Stimulated activated CD4-positive, alpha-beta T cell treated with anti-CD3 and anti-CD28 coated beads, Interleukin-15, amount 100 ng/mL, for 48 hours (primary cell): Measurements from ENCODE around the gene RTN3.

ENCODE experiments used
- DNase-seq, 2 donors: peaks; one replicate each; pipeline ENCODE4 v3.0.0-alpha.2; 2020; ENCODE audit warnings: low read depth in 2 of 2

Gene RTN3

GRCh38 chr11:63738720-63739360, 57.5 kb downstream of the RTN3 start:
- peak; percentile 29 to 46 for DNase-seq

DNA sequence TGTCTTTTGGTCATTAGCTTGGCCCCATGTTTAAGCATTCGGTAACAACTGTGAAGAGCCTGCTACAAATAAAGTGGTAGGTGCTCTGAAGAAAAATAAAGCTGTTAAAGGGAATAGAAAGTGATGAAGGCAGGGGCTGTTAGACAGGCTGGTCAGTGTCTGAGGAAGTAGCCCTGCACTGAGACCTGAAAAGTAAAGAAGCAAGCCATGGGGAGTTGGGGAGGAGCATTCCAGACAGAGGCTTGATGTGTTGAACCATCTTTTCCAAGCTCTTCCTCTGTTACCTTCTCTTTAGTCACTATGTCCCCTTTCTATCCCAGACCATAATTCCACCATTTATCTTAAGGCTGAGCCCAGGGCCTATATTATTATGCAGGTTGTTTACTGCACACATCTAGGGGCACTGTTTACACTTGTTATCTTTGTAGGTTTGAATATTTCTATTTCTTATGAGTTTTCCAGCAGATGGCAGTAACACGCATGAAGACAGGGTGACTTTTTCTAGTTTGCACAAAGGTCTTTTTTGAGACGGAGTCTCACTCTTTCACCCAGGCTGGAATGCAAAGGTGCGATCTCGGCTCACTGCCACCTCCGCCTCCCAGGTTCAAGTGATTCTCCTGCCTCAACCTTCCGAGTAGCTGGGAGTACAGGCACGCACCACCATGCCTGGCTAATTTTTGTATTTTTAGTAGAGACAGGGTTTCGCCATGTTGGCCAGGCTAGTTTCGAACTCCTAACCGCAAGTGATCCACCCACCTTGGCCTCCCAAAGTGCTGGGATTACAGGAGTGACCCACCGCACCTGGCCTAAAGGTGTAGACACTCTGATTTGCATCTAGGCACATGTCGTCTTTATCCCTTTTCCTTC, 64.2 kb downstream of the RTN3 start:
- DNase-seq, result no peak

DNA sequence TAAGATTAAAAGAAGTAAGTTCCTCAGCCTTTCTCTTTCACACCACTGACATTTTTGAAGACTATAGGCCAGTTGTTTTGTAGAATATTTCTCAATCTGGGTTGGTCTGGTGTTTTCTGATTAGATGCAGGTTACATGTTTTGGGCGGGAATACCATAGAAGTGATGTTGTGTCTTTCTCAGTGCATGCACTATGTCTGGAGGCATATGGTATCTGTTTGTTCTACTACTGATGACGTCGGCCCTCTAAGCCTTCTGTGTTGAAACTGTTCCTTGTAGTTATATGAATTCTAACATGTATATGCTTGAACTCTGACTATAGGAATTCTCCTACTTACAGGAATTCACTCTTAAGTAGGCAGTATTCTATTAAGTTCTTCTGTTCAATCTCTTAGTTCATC, 65.7 kb downstream of the RTN3 start:
- DNase-seq, result no peak

DNA sequence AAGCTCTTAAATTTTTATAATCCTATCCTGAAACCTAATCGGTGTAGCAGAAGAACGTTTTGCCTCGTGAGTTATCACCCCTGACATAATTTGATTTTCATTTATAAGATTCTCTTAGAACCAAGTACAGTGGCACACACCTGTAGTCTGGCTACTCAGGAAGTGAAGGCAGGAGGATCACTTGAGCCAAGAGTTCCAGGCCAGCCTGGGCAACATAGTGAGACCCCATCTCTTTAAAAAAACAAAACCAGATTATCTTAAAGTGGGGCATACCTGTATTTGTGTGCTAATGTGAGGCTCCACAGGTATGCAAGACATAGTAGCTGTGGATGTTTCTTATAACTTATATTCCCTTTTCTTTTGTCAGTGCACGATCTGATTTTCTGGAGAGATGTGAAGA, 68.3 kb downstream of the RTN3 start:
- no peak for DNase-seq

DNA sequence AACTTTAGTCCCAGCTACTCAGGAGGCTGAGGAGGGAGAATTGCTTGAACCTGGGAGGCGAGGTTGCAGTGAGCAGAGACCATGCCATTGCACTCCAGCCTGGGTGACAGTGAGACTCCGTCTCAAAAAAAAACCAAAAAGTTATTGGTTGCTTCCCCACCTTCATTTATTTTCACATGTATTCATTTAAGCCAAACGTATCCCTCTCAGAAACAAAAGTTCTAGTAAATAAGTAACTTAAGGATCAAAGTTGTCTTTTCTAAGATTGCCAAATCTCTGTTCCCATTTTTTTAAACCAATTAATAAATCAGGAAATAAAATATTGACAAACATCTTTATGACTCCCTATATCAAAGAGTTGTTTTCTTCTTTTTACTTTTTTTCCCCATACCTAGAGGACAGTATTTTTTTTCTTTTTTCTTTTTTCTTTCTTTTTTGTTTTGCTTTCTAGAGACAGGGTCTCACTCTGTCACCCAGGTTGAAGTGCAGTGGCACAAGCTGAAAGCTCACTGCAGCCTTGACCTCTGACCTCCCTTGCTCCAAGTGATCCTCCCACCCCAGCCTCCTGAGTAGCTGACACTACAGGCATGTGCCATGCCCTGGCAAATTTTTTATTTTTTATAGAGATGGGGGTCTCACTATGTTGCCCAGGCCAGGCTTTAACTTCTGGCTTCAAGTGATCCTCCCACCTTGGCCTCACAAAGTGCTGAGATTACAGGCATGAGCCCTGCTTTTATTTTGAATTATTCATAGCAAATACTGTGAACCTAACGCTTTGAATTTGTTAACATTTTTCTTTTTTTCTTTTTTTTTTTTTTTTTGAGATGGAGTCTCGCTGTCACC, 75.8 kb downstream of the RTN3 start:
- no peak for DNase-seq

GRCh38 chr11:63760487-63761079, 79.3 kb downstream of the RTN3 start:
- DNase-seq, result no peak

DNA sequence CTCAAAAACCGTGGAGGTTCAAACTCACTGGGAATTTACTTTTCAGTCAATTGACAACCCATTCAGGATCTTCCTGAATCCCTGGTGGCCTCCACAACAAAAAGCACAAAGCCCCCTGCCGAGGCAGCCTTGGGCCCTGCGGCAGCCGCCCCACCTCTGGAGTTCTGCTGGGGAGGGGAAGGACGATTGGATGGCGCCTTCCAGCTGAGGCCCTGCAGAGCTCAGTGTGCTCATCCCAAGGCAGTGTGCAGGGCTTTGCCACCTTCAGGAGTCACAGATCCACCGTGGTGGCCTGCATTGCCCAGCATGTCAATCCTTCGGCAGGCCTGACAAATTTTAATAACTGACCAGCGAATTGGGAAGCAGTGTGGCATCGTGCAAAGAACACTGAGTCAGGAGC, 79.9 kb downstream of the RTN3 start:
- no peak for DNase-seq

DNA sequence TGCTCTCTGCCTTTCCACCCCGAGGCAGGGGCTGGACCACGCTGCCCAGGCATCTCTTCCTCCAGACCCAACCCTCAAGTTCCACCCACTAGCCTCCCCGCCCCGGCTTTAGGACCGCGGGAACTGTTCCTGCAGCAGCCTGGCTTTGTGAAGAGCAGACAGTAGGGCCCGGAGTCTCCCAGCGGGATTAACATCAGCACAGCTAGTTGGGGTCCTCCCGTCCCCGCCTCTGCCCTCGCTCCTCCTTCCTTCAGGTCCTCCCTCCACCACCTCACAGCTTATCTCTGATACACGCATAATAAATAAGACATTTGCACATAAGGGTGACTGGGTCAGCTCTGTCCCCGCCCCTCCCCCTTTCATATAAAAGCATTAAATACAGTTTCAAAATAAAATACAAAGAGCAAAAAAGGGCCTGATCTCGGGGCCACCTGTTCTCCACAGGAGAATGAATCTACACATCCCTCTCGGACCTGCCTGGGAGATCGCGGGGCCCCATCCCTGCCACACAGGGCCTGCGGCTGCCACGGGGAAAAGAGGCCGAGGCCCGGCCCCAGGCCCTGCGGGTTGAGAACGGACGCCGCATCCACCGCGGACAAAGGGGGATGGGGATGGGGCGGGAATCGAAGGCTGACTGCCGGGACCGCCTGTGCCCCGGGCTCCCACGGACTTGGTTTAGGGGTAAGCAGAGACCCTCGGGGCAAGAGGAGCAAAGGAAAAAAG, 80.8 kb downstream of the RTN3 start:
- DNase-seq, result no peak

DNA sequence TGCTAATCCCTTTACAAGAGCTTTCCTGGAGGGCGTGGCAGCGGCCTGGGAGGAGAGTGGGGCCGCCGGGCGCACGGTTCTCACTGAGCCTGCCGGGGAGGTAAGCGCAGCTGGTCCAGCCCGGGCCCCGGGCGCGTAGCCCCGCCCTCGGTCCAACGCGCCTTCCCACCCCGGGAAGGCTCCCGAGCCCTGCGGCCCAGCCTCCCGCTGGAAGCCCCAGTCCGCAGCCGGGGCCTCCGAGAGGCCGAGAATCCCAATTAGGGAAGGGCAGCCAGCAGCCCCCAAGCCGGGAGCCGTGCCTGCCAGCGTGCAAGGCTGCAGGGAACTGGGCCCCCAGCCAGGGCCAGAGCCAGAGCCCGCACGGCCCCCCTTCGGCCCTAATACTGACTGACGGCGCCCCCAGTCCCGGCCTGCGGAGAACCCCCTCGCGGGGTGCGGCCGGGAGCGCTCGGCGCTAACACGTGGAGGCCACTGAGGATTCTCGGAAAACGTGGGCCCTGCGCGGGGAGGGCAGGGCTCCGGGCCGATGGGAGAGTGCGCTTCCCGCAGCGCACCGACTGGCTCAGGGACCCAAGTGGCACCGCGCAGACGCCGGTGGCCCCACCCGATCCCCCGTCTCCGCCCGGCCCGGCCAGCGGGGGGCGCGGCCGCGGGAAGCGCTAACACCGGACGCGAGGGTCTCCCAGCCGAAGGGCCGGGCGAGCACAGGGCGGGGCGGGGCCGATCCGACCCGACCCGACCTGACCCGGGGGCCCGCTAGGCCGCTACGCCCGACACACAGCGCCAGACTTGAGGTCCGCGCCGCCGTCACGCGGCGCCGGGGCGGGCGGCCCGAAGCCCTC, 81.6 kb downstream of the RTN3 start:
- no peak for DNase-seq

- no peak for DNase-seq
Measured at GRCh38 chr11:63763496-63764339, 82.4 kb downstream of the RTN3 start.

GRCh38 chr11:63764340-63764678, 83.0 kb downstream of the RTN3 start:
- DNase-seq, result no peak

DNA sequence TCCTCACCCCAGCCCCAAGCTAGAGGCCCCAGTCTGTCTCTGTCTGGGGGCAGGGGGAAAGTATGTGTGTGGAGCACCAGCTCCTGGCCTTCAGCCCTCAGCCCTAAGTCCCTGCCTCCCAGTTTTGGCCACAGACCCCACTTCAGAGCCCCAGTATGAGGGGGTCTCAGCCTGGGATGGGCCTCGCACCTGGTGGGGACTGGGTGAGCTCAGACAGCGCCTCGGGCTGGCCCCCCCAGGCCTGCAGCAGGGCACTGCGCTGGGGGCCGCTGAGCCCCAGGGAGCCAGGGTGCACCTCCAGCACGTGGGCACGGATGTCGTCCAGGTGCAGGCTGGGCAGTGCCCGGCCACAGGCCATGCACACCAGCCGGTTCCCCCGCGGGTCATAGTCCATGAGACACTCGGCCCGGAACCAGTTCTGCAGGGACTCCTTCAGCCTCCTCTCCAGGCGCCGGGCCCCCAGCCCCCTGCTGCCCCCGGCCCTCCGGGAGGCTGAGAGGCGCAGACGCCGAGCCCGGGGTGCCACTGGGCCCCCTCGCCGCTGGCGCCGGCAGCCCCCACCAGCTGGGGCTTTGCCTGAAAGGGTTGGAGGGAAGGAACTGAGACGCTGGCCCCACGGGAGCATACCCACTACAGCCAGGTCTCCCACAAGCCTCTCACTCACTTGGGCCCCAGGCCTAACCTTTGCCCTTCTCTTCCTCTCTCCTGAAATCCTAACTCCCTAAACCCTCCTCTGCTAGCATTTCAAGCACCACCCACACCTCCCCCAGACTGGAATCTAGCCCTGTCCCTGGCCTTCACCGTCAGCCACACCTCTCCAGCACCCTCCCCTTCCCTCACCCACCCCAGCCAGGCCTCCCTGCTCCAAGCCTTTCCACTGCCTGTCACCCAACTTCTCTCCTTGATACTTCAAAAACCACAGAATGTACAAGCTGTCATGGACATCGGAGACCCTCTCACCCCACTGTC, 83.7 kb downstream of the RTN3 start:
- DNase-seq, result no peak

DNA sequence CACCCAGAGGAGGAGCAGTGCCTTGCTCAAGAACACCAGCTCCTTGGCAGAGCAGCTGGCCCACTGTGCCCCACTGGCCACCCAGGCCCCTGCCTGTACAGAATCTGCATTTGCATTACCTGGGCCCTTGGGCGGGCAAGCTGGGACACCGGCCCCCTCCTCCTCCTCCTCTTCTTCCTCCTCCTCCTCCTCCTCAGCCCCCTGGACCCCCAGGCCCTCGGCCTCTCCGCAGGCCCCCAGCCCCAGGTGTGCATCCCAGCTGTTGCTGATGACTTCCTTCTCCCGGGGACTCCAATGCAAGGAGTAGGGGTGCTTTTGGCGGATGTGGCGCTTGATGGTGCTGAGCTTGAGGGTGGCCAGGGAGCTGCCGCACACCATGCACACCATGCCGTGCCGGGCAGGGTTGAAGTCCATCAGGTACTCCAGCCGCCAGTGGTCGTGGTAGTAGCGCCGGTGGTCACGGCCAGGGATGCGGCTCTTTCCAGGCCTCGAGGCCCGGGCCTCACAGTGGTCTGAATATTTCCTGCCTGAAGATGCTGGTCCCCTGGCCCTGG, 84.5 kb downstream of the RTN3 start:
- DNase-seq, result no peak

GRCh38 chr11:63766531-63767235, 85.4 kb downstream of the RTN3 start:
- no peak for DNase-seq

- DNase-seq, result no peak
Measured at GRCh38 chr11:63767267-63767564, 85.9 kb downstream of the RTN3 start.

- DNase-seq, result no peak
Measured at GRCh38 chr11:63767565-63768236, 86.4 kb downstream of the RTN3 start.
